ENCODE data around the gene PIGQ. TPM values are rescaled to one million over a fixed set of nuclear protein-coding genes. Genes with fewer than 3 reads are reported as not detected.

Gene PIGQ
- total and polyA plus RNA-seq, 2 of the 4 experiments (the other 2 are of a cell fraction) = 5.9 to 36.8 TPM

DNA sequence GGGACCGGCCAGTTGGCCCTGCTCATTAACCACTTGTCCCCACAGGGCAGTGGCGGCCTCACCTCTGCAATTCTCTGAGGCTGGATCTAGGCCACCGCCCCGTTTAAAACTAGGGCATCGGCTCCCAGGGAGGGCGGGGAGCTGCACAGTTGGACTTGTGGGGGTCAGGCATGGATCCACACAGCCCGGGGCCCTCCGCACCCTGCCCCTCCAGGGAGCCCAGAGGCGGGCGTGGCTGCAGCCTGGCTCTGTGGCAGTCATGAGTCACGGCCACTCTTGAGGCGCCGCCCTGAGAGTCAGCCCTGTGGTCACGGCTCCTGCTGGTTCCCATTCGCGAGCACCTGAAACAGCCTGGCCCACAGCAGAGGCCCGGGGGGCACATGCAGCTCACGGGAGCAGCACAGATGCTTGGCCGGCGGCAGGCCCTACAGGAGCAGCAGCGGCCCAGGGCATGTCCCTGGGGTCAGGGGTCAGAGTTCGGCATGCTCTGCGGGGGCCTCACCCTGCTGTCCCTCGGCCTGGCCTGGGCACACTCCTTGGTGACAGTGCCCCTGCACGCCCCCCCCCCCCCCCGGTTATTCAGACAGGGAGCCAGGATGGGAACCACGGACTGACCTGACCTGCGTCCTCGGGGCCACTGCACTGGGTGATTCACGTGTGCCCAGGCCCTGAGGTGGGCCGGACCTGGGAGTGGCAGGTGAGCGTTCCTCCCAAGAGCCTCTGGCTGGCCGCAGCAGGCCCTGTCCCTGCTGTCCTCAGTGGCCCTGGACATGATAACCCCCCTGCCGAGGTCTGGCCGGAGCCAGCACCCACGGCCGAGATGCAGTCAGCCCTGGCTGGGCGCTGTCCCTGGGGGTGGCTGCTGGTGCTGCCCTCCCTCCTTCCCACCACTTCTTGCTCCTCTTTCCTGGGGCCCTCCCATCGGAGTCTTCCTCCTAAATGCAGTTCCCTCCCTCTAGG, 34.0 kb upstream of the PIGQ start:
- Histone ChIP-seq H3K4ac (ENCODE audit: low read depth, low read length) (peak overlapping the region; percentile 70), H3K27ac (ENCODE audit: insufficient read depth, low read length) (no peak overlapping the region), H2BK5ac (ENCODE audit: low read depth, low read length, poor library complexity, severe bottlenecking) (peak overlapping the region; percentile 64), H4K20me1 (ENCODE audit: insufficient read depth, low read length) (peaks cover 68% of the 10 kb centered on the region), H2BK120ac (ENCODE audit: low read depth, low read length) (no peak overlapping the region; the same call in 1 of the 2 replicates), H4K91ac (ENCODE audit: insufficient read depth, low read depth, low read length) (peak overlapping the region; percentile 55; the same call in 1 of the 2 replicates), H4K5ac (ENCODE audit: low read depth, low read length) (peak overlapping the region; percentile 29; the same call in 1 of the 2 replicates), H2AK5ac (ENCODE audit: low read depth, low read length) (peak overlapping the region; percentile 85), H3K23ac (ENCODE audit: low read depth, low read length) (no peak overlapping the region), H3K4me2 (ENCODE audit: low read depth, low read length) (no peak overlapping the region), H3K4me3 (ENCODE audit: insufficient read depth, low read depth, low read length) (no peak overlapping the region), H3K4me1 (ENCODE audit: control insufficient read depth, insufficient read depth, low read length) (peaks cover 22% of the 10 kb centered on the region), H4K8ac (ENCODE audit: low read depth in 2 of 2, low read length in 2 of 2) (0 out of 4 replicates have a peak overlapping the region, but pooled peaks of 1 of the 2 experiments have one; percentile 33), H3K14ac (replicated peaks; ENCODE audit: low read depth, low read length) (no peak overlapping the region; the same call in 1 of the 2 replicates), H3K18ac (ENCODE audit: low read depth, low read length) (no peak overlapping the region), H2BK20ac (ENCODE audit: low read depth, low read length) (peak overlapping the region; percentile 53; the same call in 1 of the 2 replicates), H2AFZ (replicated peaks; ENCODE audit: low read length, poor library complexity) (peak overlapping the region; percentile 21), H3K36me3 (ENCODE audit: control insufficient read depth, insufficient read depth, low read length) (peaks cover 11% of the 10 kb centered on the region; the same call in 1 of the 2 replicates), H2BK15ac (ENCODE audit: low read depth, low read length) (no peak overlapping the region), H3K56ac (ENCODE audit: extremely low read depth, insufficient read depth, low read length) (no peak overlapping the region), H3K27me3 (ENCODE audit: control insufficient read depth, insufficient read depth, low read length) (no peaks in the 10 kb centered on the region), H3K9ac (ENCODE audit: low read depth, low read length) (no peak overlapping the region), H3K9me3 (ENCODE audit: control insufficient read depth, insufficient read depth, low read length) (no peaks in the 10 kb centered on the region), H3K79me1 (ENCODE audit: low read depth in 1 of 2, low read length in 2 of 2) (peaks cover 13 to 69% of the 10 kb centered on the region in 2 experiments), H2AK9ac (replicated peaks; ENCODE audit: low read depth, low read length, poor library complexity) (peak overlapping the region; percentile 89), H3K9me1 (ENCODE audit: insufficient read depth, low read length) (peaks cover 12% of the 10 kb centered on the region; the same call in 1 of the 2 replicates)
- intact Hi-C loops (cut with micrococcal nuclease) (no loop called here), dilution Hi-C loops (cut with HindIII; ENCODE audit: low sequenced_read_pairs, unreplicated experiment) (no loop called here), in situ Hi-C loops (cut with MboI; ENCODE audit: low sequenced_read_pairs) (no loop called here)
- WGBS, 2 experiments (ENCODE audit: extremely low coverage in 2 of 2, insufficient read length in 1 of 2) = 86% methylated on average over 21 of the region's 39 CpGs; no CpG with 5 or more reads in 1 of the 2 experiments
- ChIA-PET CTCF (no interaction called here), POLR2A (ENCODE audit: unreplicated experiment) (no interaction called here)
- no TSS peak for BruUV-seq (replicated peaks)
- ATAC-seq (ENCODE audit: low read depth) = peak; percentile 21
- TF ChIP-seq CHD1 (IDR thresholded peaks at IDR 0.05; ENCODE audit: low read depth, low read length) (no peak), SMC3 (IDR thresholded peaks at IDR 0.05; ENCODE audit: low read depth, low read length) (no peak), RCOR1 (IDR thresholded peaks at IDR 0.05; ENCODE audit: insufficient replicate concordance, low read length) (no peak), RAD21 (IDR thresholded peaks at IDR 0.05; ENCODE audit: low read length) (no peak), BHLHE40 (IDR thresholded peaks at IDR 0.05; ENCODE audit: low read depth, low read length) (peak; percentile 51; the same call in 1 of the 2 replicates)
- DNase-seq = peak; percentile 52

All from IMR-90 (cell line).